ENCODE measurements around the gene TSBP1.
"Not testable (repeated sequence)": the region's sequence is repeated elsewhere in the genome, so short reads cannot be mapped to it uniquely, and the experiment has no call there.

Gene TSBP1

DNA sequence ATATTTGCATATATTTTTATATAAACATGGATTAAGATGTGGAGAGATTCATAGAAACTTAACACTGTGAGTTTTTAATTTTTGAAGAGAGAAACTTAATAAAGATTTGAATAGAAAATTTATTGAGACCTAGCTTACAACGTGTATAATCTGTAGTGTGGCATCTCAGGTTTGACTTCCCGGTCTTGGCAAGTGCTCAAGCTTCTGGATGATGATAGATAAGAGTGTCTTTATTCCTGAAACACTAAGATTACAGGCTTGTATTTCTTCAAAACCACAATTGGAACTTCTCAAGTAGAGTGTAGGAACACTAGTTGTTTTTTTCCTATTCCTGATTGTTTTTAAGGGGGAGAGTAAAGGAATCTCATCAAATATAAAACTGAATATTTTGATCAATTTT is 83.3 kb downstream of the TSBP1 start:
- DNase-seq (ENCODE audit: low spot score) = no peak

- DNase-seq (ENCODE audit: low spot score) = not testable (repeated sequence)
These were observed 97.7 kb downstream of the TSBP1 start for GRCh38 chr6:32273801-32274577.

GRCh38 chr6:32271429-32271828 is 100.3 kb downstream of the TSBP1 start:
- no peak for DNase-seq (ENCODE audit: low spot score)

DNA sequence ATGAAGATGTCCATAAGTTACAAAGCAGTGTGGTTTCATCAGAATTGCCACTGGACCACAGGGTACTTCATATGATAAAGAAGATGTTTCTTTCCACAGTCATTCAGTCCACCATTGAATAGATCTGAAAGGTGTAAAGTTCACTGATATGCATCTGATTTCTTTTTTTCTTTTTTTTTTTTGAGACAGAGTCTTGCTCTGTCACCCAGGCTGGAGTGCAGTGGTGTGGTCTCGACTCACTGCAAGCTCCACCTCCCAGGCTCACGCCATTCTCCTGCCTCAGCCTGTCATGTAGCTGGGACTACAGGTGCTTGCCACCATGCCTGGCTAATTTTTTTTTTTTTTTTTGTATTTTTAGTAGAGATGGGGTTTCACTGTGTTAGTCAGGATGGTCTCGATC is 103.2 kb downstream of the TSBP1 start:
- DNase-seq (ENCODE audit: low spot score) = not testable (repeated sequence)

DNA sequence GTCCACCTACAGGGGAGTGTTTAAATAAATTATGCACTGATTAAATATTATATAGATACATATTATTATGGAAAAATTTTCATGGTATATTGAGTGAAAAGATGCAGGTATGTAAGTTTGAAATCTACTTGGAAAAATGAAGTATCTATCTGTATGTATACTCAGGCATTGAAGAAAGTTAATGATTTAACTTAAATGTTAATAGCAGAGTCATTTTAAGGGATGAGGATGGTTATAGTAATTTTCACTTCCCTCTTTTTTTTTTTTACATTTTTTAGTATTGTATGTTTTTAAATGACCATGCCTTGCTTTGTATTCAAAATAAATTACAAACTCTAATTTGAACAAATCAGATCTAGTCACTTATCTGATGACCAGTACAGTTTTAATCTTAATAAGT is 104.7 kb downstream of the TSBP1 start:
- DNase-seq (ENCODE audit: low spot score) = no peak

GRCh38 chr6:32257262-32257661 is 114.4 kb downstream of the TSBP1 start:
- DNase-seq (ENCODE audit: low spot score) = not testable (repeated sequence)

- peak; percentile 49 for DNase-seq (ENCODE audit: low spot score)
These were observed 116.2 kb downstream of the TSBP1 start for GRCh38 chr6:32255199-32256153.

- DNase-seq (ENCODE audit: low spot score) = peak; percentile 7
These were observed 116.9 kb downstream of the TSBP1 start for GRCh38 chr6:32254761-32255198.

DNA sequence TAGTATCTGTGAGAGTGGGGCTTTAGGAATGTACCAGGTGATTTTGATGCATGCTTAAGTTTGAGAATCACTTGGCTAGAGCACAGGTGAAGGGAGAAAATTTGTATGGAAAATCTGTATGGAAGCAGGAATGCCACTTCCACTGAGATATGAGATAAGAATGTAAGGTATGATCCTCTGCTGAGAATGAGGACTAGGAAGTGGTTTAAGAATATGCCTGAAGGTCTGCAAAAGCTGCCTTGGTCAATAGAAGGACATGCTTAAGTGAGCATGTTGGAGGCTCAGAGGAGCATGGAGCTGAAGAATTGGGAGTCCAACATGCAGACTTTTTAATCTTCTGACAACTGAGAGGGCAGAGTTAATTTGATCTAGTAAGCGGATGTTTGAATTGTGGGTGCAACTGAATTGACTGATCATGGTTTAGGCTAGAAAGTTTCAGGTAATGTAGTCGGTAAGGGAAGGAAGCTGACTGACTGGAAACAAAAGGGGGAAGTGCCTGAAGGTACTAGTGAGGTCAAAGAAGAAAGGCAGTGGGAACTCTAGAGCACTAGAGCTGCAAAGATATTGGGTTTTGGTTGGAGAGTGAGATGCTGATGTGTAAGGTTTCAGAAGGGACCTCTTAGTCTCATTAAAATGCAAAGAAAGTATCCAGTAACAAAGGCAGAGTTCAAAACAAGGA is 119.2 kb downstream of the TSBP1 start:
- DNase-seq (ENCODE audit: low spot score) = no peak

GRCh38 chr6:32249262-32249661 is 122.4 kb downstream of the TSBP1 start:
- no peak for DNase-seq (ENCODE audit: low spot score)

DNA sequence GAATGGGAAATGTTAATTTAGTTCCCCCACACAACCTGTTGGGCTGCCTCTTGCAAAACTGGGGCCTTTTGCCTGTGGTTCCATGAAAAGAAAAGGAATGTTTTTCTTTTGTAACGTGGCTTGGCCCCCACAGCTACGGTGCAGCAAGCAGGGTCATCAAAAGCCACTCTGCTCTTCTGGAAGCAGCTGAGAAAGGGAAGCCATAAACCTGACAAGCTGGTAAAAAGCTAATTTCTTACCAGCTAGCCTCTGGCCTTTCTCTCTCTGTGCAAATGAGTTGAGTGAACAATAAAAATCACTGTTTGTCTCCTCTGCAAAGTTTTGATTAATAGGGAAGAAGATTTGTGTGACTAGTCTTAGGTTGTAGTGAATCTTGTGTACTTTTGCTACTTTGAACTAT is 124.3 kb downstream of the TSBP1 start:
- no peak for DNase-seq (ENCODE audit: low spot score)

- DNase-seq (ENCODE audit: low spot score) = peak; percentile 88
These were observed 126.7 kb downstream of the TSBP1 start for GRCh38 chr6:32244946-32245398.

GRCh38 chr6:32244270-32244669 is 127.4 kb downstream of the TSBP1 start:
- no peak for DNase-seq (ENCODE audit: low spot score)
